ENCODE data around the gene CCDC86. TPM values are rescaled to one million over a fixed set of nuclear protein-coding genes. Genes with fewer than 3 reads are reported as not detected.
A peak's percentile ranks its signal among the peaks of the same experiment; 100 is the strongest.

CCDC86 gene
- total and polyA plus RNA-seq, 12 donors: 14.7 to 52.4 (median 29.8) TPM

GRCh38 chr11:60887556-60887955 is 45.6 kb downstream of the CCDC86 start:
- TF ChIP-seq POLR2A (IDR thresholded peaks at IDR 0.05): no peak
- peak; percentile 26 to 68 (median 53) for TF ChIP-seq CTCF (IDR thresholded peaks at IDR 0.05)
- H3K4me1 ChIP-seq (replicated peaks in 1 of 2): peaks cover 0 to 4% of the 10 kb centered on the region in 2 donors
- DNase-seq: peak; percentile 45 to 78 (median 60)
- no peak overlapping the region for H3K4me3 ChIP-seq
- WGBS, 4 donors: 48 to 57% (median 51%) methylated on average over 4 to 5 of the region's 5 CpGs
- intact Hi-C loops (cut with DNase I): loop anchor here in 1 of 2 donors (5.0 kb wide), 1 partner anchor 55 kb away; no protein-coding TSS in a partner anchor
- no peaks in the 10 kb centered on the region for H3K27me3 ChIP-seq
- H3K27ac ChIP-seq: no peak overlapping the region
- H3K9me3 ChIP-seq (replicated peaks in 1 of 3): no peaks in the 10 kb centered on the region
- H3K36me3 ChIP-seq (replicated peaks in 1 of 2): peaks cover 0 to 17% of the 10 kb centered on the region in 2 donors

- H3K4me1 ChIP-seq (replicated peaks in 1 of 2): peaks cover 0 to 4% of the 10 kb centered on the region in 2 donors
- H3K27ac ChIP-seq: no peak overlapping the region
- DNase-seq: peak in 1 of 7 donors; percentile 41
- peaks cover 0 to 39% of the 10 kb centered on the region in 2 donors for H3K36me3 ChIP-seq (replicated peaks in 1 of 2)
- WGBS, 4 donors: 71 to 80% (median 75%) methylated on average over 6 of the region's 6 CpGs
- intact Hi-C loops (cut with DNase I): loop anchor here in 1 of 2 donors (5.0 kb wide), 2 partner anchors 58 to 113 kb away; no protein-coding TSS in a partner anchor
- TF ChIP-seq CTCF (IDR thresholded peaks at IDR 0.05) (no peak), POLR2A (IDR thresholded peaks at IDR 0.05) (no peak)
- H3K9me3 ChIP-seq (replicated peaks in 1 of 3): no peaks in the 10 kb centered on the region
- no peak overlapping the region for H3K4me3 ChIP-seq
- H3K27me3 ChIP-seq: no peaks in the 10 kb centered on the region
These were observed 48.0 kb downstream of the CCDC86 start for GRCh38 chr11:60889869-60890311.

GRCh38 chr11:60890696-60891095 is 48.8 kb downstream of the CCDC86 start:
- intact Hi-C loops (cut with DNase I): loop anchor here in 1 of 2 donors (5.0 kb wide), 1 partner anchor 113 kb away; no protein-coding TSS in a partner anchor
- WGBS, 4 donors: 45 to 62% (median 51%) methylated on average over 4 to 5 of the region's 5 CpGs
- H3K9me3 ChIP-seq (replicated peaks in 1 of 3): no peaks in the 10 kb centered on the region

More at GRCh38 chr11:60890696-60891095, 48.8 kb downstream of the CCDC86 start:
- no peak overlapping the region for H3K27ac ChIP-seq
- peaks cover 0 to 47% of the 10 kb centered on the region in 2 donors for H3K36me3 ChIP-seq (replicated peaks in 1 of 2)
- no peak overlapping the region for H3K4me3 ChIP-seq
- peak in 1 of 7 donors; percentile 50 for DNase-seq
- H3K27me3 ChIP-seq: no peaks in the 10 kb centered on the region
- TF ChIP-seq POLR2A (IDR thresholded peaks at IDR 0.05) (no peak), CTCF (IDR thresholded peaks at IDR 0.05) (no peak)
- peaks cover 0 to 4% of the 10 kb centered on the region in 2 donors for H3K4me1 ChIP-seq (replicated peaks in 1 of 2)

Data from adrenal gland (tissue), 12 donors.